NT2/D1 (cell line): ENCODE measurements around the gene EPB41L2.

Experiments
- DNase-seq: peaks from one replicate; pipeline ENCODE4 v3.0.0-alpha.2; 2011; ENCODE audit warnings: low read depth, low spot score
- H3K27me3 ChIP-seq: 2 replicates; pipeline ENCODE4 v1.6.0; 2011; ENCODE audit warnings: mild to moderate bottlenecking; ENCODE audit not compliant: insufficient read length, insufficient read depth
- H3K36me3 ChIP-seq: 2 replicates; pipeline ENCODE4 v1.6.1; 2011; ENCODE audit warnings: mild to moderate bottlenecking, low read length, mixed read lengths; ENCODE audit not compliant: insufficient read depth, insufficient read length
- H3K4me1 ChIP-seq: 2 replicates; pipeline ENCODE4 v1.5.1; 2011; ENCODE audit not compliant: insufficient read depth, insufficient read length
- H3K4me3 ChIP-seq: 2 replicates; pipeline ENCODE4 v1.5.1; 2011; ENCODE audit warnings: low read depth; ENCODE audit not compliant: insufficient read length
- H3K9ac ChIP-seq: 2 replicates; pipeline ENCODE4 v1.6.0; 2011; ENCODE audit warnings: low read depth; ENCODE audit not compliant: insufficient read length
- H3K9me3 ChIP-seq: 2 replicates; pipeline ENCODE4 v1.5.1; 2011; ENCODE audit warnings: mild to moderate bottlenecking, low read length; ENCODE audit not compliant: insufficient read depth
- SUZ12 ChIP-seq: IDR thresholded peaks from 2 replicates; pipeline ENCODE4 v1.6.1; 2011; ENCODE audit not compliant: insufficient read length, insufficient read depth; ENCODE audit errors: extremely low read depth
- YY1 ChIP-seq: IDR thresholded peaks from 2 replicates; pipeline ENCODE4 v1.6.1; 2011; ENCODE audit not compliant: insufficient read length, insufficient read depth
- ZNF274 ChIP-seq: IDR thresholded peaks from 2 replicates; pipeline ENCODE4 v1.6.1; 2011; ENCODE audit warnings: mild to moderate bottlenecking, low read depth, low read length

The EPB41L2 gene

DNA sequence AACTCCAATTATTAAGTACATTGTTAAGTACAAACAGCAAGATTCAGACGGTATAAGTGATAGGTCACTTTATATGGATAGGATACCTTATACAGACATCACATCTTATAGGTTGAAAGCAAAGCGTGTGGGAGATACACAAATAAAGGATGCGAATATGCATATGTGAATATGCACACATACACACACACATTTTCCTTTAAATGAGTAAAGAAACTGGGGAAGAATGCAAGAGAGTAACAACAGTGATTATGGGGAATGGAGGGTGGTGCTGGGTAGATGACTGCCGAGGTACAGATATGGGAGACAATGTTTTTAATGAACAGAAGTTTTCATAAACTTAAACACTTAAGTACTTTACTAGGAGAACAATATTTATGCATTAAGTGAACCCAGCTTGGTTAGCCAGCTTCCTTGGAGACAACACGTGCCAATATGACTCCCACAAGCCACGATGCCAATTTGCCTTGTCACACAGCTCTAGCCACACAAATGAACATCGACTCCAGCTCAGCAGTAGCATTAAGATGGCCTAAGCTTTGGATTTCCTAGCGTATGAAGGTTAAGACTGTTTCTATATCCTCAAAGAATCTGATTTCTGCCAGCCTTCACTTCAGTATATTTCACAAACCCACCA, 96.6 kb downstream of the EPB41L2 start:
- no peak for DNase-seq
- no peaks in the 10 kb centered on the region for H3K27me3 ChIP-seq
- no peak overlapping the region for H3K9ac ChIP-seq
- TF ChIP-seq ZNF274: no peak
- TF ChIP-seq YY1: no peak
- no peak for TF ChIP-seq SUZ12
- no peaks in the 10 kb centered on the region for H3K36me3 ChIP-seq
- H3K4me1 ChIP-seq: no peaks in the 10 kb centered on the region
- no peak overlapping the region for H3K4me3 ChIP-seq
- H3K9me3 ChIP-seq: no peaks in the 10 kb centered on the region

- H3K4me1 ChIP-seq: no peaks in the 10 kb centered on the region
- no peaks in the 10 kb centered on the region for H3K36me3 ChIP-seq
- no peaks in the 10 kb centered on the region for H3K9me3 ChIP-seq
- no peak overlapping the region for H3K4me3 ChIP-seq
- no peak for DNase-seq
- no peaks in the 10 kb centered on the region for H3K27me3 ChIP-seq
- no peak for TF ChIP-seq YY1
- H3K9ac ChIP-seq: no peak overlapping the region
Observed at GRCh38 chr6:130965656-130966055, 97.4 kb downstream of the EPB41L2 start.

- H3K4me1 ChIP-seq: no peaks in the 10 kb centered on the region
- TF ChIP-seq YY1 (no peak), SUZ12 (no peak), ZNF274 (no peak)
- H3K9ac ChIP-seq: no peak overlapping the region
- H3K4me3 ChIP-seq: no peak overlapping the region
- H3K9me3 ChIP-seq: no peaks in the 10 kb centered on the region
- no peaks in the 10 kb centered on the region for H3K27me3 ChIP-seq
- H3K36me3 ChIP-seq: no peaks in the 10 kb centered on the region
- DNase-seq: no peak
Observed at GRCh38 chr6:130964808-130965604, 98.0 kb downstream of the EPB41L2 start.

DNA sequence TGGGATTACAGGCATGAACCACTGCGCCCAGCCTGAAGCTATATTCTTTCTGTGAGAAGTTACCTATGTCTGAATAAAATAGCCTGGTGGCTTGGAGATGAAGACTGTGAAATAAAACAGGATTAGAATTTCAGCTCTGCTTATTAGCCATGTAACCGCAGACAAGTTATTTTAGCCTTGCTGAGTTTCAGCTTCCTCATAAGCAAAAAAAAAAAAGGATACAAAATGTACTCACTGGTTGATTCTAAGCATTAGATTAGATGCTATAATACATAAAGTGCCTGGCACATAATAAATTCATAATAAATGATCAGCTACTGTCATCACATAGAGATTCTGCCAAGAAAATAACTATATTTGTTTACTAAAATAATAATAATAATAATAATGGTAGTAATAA, 98.8 kb downstream of the EPB41L2 start:
- TF ChIP-seq YY1 (no peak), ZNF274 (no peak), SUZ12 (no peak)
- H3K36me3 ChIP-seq: no peaks in the 10 kb centered on the region
- no peak overlapping the region for H3K9ac ChIP-seq
- no peaks in the 10 kb centered on the region for H3K27me3 ChIP-seq
- no peak overlapping the region for H3K4me3 ChIP-seq
- no peaks in the 10 kb centered on the region for H3K9me3 ChIP-seq
- no peaks in the 10 kb centered on the region for H3K4me1 ChIP-seq
- no peak for DNase-seq

GRCh38 chr6:130962966-130963365, 100.1 kb downstream of the EPB41L2 start:
- Histone ChIP-seq H3K9ac (no peak overlapping the region), H3K27me3 (no peaks in the 10 kb centered on the region), H3K36me3 (no peaks in the 10 kb centered on the region), H3K4me1 (no peaks in the 10 kb centered on the region), H3K4me3 (no peak overlapping the region), H3K9me3 (no peaks in the 10 kb centered on the region)
- no peak for DNase-seq
- no peak for TF ChIP-seq ZNF274
- TF ChIP-seq SUZ12: no peak
- no peak for TF ChIP-seq YY1

- no peak for TF ChIP-seq ZNF274
- no peak for TF ChIP-seq YY1
- TF ChIP-seq SUZ12: no peak
- H3K9ac ChIP-seq: no peak overlapping the region
- no peaks in the 10 kb centered on the region for H3K27me3 ChIP-seq
- no peak for DNase-seq
- no peaks in the 10 kb centered on the region for H3K9me3 ChIP-seq
- H3K36me3 ChIP-seq: no peaks in the 10 kb centered on the region
- no peaks in the 10 kb centered on the region for H3K4me1 ChIP-seq
- no peak overlapping the region for H3K4me3 ChIP-seq
Observed at GRCh38 chr6:130961148-130961547, 101.9 kb downstream of the EPB41L2 start.

DNA sequence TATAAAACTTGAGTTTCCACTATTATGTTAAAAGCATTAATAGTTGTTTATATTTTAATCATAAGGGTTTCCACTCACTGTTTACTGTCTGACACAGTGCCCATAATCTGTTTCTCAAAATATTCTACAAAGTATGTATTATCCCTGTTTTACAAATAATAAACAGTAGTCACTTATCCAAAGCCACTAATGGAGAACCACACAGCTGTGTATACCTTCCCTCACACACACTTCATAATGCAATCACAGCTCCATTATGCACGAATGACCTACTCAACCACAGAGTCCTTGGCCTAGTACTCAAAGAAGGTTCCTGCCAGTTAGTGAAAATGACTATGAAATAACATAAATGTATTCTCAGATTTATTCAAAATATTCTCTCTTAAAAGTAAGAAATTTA, 103.1 kb downstream of the EPB41L2 start:
- H3K27me3 ChIP-seq: no peaks in the 10 kb centered on the region
- no peak overlapping the region for H3K4me3 ChIP-seq
- no peaks in the 10 kb centered on the region for H3K4me1 ChIP-seq
- TF ChIP-seq ZNF274: no peak
- TF ChIP-seq SUZ12: no peak
- TF ChIP-seq YY1: no peak
- peaks cover 1% of the 10 kb centered on the region for H3K36me3 ChIP-seq
- no peak overlapping the region for H3K9ac ChIP-seq
- H3K9me3 ChIP-seq: no peaks in the 10 kb centered on the region
- no peak for DNase-seq
